H1 (cell line): Measurements from ENCODE around the gene ANAPC5. TPM values are rescaled to one million over a fixed set of nuclear protein-coding genes. Genes with fewer than 3 reads are reported as not detected.

Source experiments
- CTCF ChIA-PET: fragments of 300-600 bp; sonication (Branson Sonifier 250); formaldehyde crosslinking; loops from one replicate; lab custom pipeline; 2021; ENCODE audit not compliant: partially characterized antibody; lab: Charles Lee
- POLR2A ChIA-PET: fragments of 300-600 bp; sonication (Branson Sonifier 250); formaldehyde crosslinking; loops from one replicate; lab custom pipeline; 2021; ENCODE audit warnings: inconsistent platforms; ENCODE audit not compliant: partially characterized antibody; lab: Charles Lee
- DNase-seq, 2 experiments: peaks; one replicate each; pipeline versions ENCODE4 v3.0.0 to v3.0.0-alpha.2; 2010 to 2022; ENCODE audit warnings: low spot score in 2 of 2, low read depth in 1 of 2, mixed read lengths in 1 of 2
- FAIRE-seq: peaks from 2 replicates; lab custom pipeline; 2011; peaks lifted over from hg19 to GRCh38; lab: Jason Lieb, UNC
- H2AFZ ChIP-seq: 2 replicates; pipeline ENCODE4 v1.8.1; 2012; ENCODE audit warnings: low read length, inconsistent platforms
- H2AK5ac ChIP-seq: 2 replicates; pipeline ENCODE4 v1.6.1; 2013; ENCODE audit warnings: low read depth, low read length
- H2BK120ac ChIP-seq: replicated peaks from 2 replicates; pipeline ENCODE3; 2013; ENCODE audit warnings: low read depth, low read length, inconsistent platforms
- H2BK12ac ChIP-seq: 2 replicates; pipeline ENCODE4 v1.6.1; 2013; ENCODE audit warnings: low read depth, low read length
- H2BK15ac ChIP-seq: 2 replicates; pipeline ENCODE4 v1.6.1; 2013; ENCODE audit warnings: low read length
- H2BK20ac ChIP-seq: 2 replicates; pipeline ENCODE4 v1.6.1; 2013; ENCODE audit warnings: low read length
- H2BK5ac ChIP-seq: 2 replicates; pipeline ENCODE4 v1.6.1; 2013; ENCODE audit warnings: low read depth, low read length
- H3K14ac ChIP-seq: 2 replicates; pipeline ENCODE4 v1.6.1; 2013; ENCODE audit warnings: inconsistent platforms; ENCODE audit not compliant: insufficient read length
- H3K18ac ChIP-seq: 2 replicates; pipeline ENCODE4 v1.6.1; 2013; ENCODE audit warnings: low read length; ENCODE audit errors: extremely low read depth
- H3K23ac ChIP-seq: 2 replicates; pipeline ENCODE4 v1.6.1; 2013; ENCODE audit warnings: inconsistent platforms; ENCODE audit not compliant: insufficient read length
- H3K23me2 ChIP-seq: 2 replicates; pipeline ENCODE4 v1.6.1; 2013; ENCODE audit warnings: low read depth, low read length
- H3K27ac ChIP-seq: 2 replicates; pipeline ENCODE4 v1.6.1; 2011; ENCODE audit warnings: low read depth, low read length, inconsistent platforms
- H3K27me3 ChIP-seq, 4 experiments: replicated peaks in 1 of 4; 1 replicate in 1 of 4; 2 replicates in 3 of 4; pipeline versions ENCODE4 v1.6.1 to v1.8.1; 2011 to 2013; ENCODE audit warnings: low read length in 3 of 4, mild to moderate bottlenecking in 3 of 4, inconsistent platforms in 2 of 4, mixed read lengths in 2 of 4, moderate library complexity in 1 of 4; ENCODE audit not compliant: control insufficient read depth in 3 of 4, insufficient read depth in 3 of 4; ENCODE audit errors: extremely low read depth in 1 of 4
- H3K36me3 ChIP-seq, 4 experiments: 2 replicates each; pipeline versions ENCODE4 v1.6.1 to v1.8.1; 2011 to 2013; ENCODE audit warnings: mild to moderate bottlenecking in 4 of 4, low read length in 3 of 4, moderate library complexity in 2 of 4, control low read depth in 1 of 4, inconsistent platforms in 1 of 4; ENCODE audit not compliant: insufficient read depth in 4 of 4, control insufficient read depth in 2 of 4
- H3K4ac ChIP-seq: replicated peaks from 2 replicates; pipeline ENCODE3; 2013; ENCODE audit warnings: low read length, low read depth, mixed read lengths, inconsistent platforms; ENCODE audit not compliant: insufficient read length
- H3K4me1 ChIP-seq, 4 experiments: replicated peaks in 1 of 4; 1 replicate in 1 of 4; 2 replicates in 3 of 4; pipeline versions ENCODE4 v1.6.1 to v1.8.1; 2011 to 2013; ENCODE audit warnings: low read length in 3 of 4, inconsistent platforms in 2 of 4, mixed read lengths in 1 of 4; ENCODE audit not compliant: insufficient read depth in 4 of 4, control insufficient read depth in 3 of 4
- H3K4me2 ChIP-seq, 2 experiments: 2 replicates each; pipeline versions ENCODE4 v1.6.1 to v1.8.1; 2011 to 2013; ENCODE audit warnings: low read depth in 2 of 2, low read length in 2 of 2, control low read depth in 1 of 2, inconsistent platforms in 1 of 2, mild to moderate bottlenecking in 1 of 2; ENCODE audit not compliant: insufficient read depth in 1 of 2
- H3K4me3 ChIP-seq, 4 experiments: fragments of 200-600, 300-600 bp in 1 of 4; sonication (generic), shearing (Covaris generic), sonication (Bioruptor Twin) in 1 of 4; 2 replicates each; pipeline versions ENCODE4 v1.5.1 to v1.8.1; 2011 to 2016; ENCODE audit warnings: low read length in 4 of 4, low read depth in 3 of 4, control low read depth in 2 of 4, inconsistent platforms in 2 of 4, mild to moderate bottlenecking in 2 of 4, mixed read lengths in 1 of 4, moderate library complexity in 1 of 4; ENCODE audit not compliant: insufficient read depth in 2 of 4; ENCODE audit errors: extremely low read depth in 1 of 4
- H3K56ac ChIP-seq: replicated peaks from 2 replicates; pipeline ENCODE3; 2013; ENCODE audit warnings: low read depth, mild to moderate bottlenecking, mixed read lengths, low read length, inconsistent platforms; ENCODE audit not compliant: insufficient read length
- H3K79me1 ChIP-seq: 2 replicates; pipeline ENCODE4 v1.6.1; 2013; ENCODE audit warnings: low read depth, low read length, control low read depth
- H3K79me2 ChIP-seq, 2 experiments: 2 replicates each; pipeline versions ENCODE4 v1.6.1 to v1.8.1; 2012 to 2013; ENCODE audit warnings: low read length in 2 of 2, mild to moderate bottlenecking in 2 of 2, inconsistent platforms in 1 of 2; ENCODE audit not compliant: insufficient read depth in 2 of 2, control insufficient read depth in 1 of 2
- H3K9ac ChIP-seq, 4 experiments: replicated peaks in 1 of 4; 1 replicate in 1 of 4; 2 replicates in 3 of 4; pipeline versions ENCODE4 v1.6.1 to v1.8.1; 2011 to 2013; ENCODE audit warnings: low read depth in 3 of 4, low read length in 3 of 4, control low read depth in 2 of 4, mild to moderate bottlenecking in 2 of 4, moderate library complexity in 2 of 4, inconsistent platforms in 1 of 4; ENCODE audit errors: extremely low read depth in 1 of 4
- H3K9me3 ChIP-seq, 2 experiments: 2 replicates each; pipeline versions ENCODE4 v1.6.1 to v1.8.1; 2012 to 2013; ENCODE audit warnings: mild to moderate bottlenecking in 2 of 2, moderate library complexity in 2 of 2, control low read depth in 1 of 2, inconsistent platforms in 1 of 2, low read depth in 1 of 2, low read length in 1 of 2, mixed read lengths in 1 of 2; ENCODE audit not compliant: insufficient read depth in 2 of 2
- H4K20me1 ChIP-seq, 2 experiments: replicated peaks in 1 of 2; 2 replicates each; pipeline versions ENCODE3 to v1.8.1; 2011 to 2013; ENCODE audit warnings: inconsistent platforms in 2 of 2, low read length in 2 of 2, mild to moderate bottlenecking in 1 of 2; ENCODE audit not compliant: insufficient read depth in 2 of 2, control insufficient read depth in 1 of 2
- H4K5ac ChIP-seq: 2 replicates; pipeline ENCODE4 v1.6.1; 2013; ENCODE audit warnings: low read length, low read depth, mixed read lengths, inconsistent platforms; ENCODE audit not compliant: insufficient read length
- H4K8ac ChIP-seq: 2 replicates; pipeline ENCODE4 v1.8.0; 2013; ENCODE audit warnings: mild to moderate bottlenecking, moderate library complexity, low read length, inconsistent platforms; ENCODE audit not compliant: insufficient read depth; ENCODE audit errors: extremely low read depth
- H4K91ac ChIP-seq: replicated peaks from 2 replicates; pipeline ENCODE3; 2013; ENCODE audit warnings: low read length, mixed read lengths, inconsistent platforms; ENCODE audit not compliant: insufficient read length
- BACH1 ChIP-seq: IDR thresholded peaks from 2 replicates; pipeline ENCODE4 v1.6.1; 2012; ENCODE audit warnings: low read length, improper control_type of control experiment
- CBX5 ChIP-seq: fragments of 300-800, 300-1000 bp; sonication (generic); IDR thresholded peaks from 2 replicates; pipeline ENCODE4 v1.7.1; 2016; ENCODE audit warnings: antibody characterized with exemption, low read length, low read depth
- CBX8 ChIP-seq: fragments of 300-800, 300-1000 bp; sonication (generic); IDR thresholded peaks from 2 replicates; pipeline ENCODE4 v1.7.1; 2016; ENCODE audit warnings: low read depth, low read length, borderline replicate concordance
- JUN ChIP-seq: IDR thresholded peaks from 2 replicates; pipeline ENCODE4 v1.6.1; 2011; ENCODE audit warnings: low read depth, mild to moderate bottlenecking, improper control_type of control experiment, low read length
- RFX5 ChIP-seq: IDR thresholded peaks from 2 replicates; pipeline ENCODE4 v1.6.1; 2011; ENCODE audit warnings: low read depth, low read length, improper control_type of control experiment, borderline replicate concordance
- SIRT6 ChIP-seq: IDR thresholded peaks from one replicate; pipeline ENCODE4 v1.7.1; 2012; ENCODE audit warnings: low read length, inconsistent platforms
- SP4 ChIP-seq: IDR thresholded peaks from 2 replicates; pipeline ENCODE4 v1.6.1; 2012; ENCODE audit warnings: low read length, inconsistent platforms
- TBP ChIP-seq: IDR thresholded peaks from 2 replicates; pipeline ENCODE4 v1.6.1; 2011; ENCODE audit warnings: low read depth, low read length, improper control_type of control experiment
- YY1 ChIP-seq: IDR thresholded peaks from 2 replicates; pipeline ENCODE4 v1.6.1; 2011; ENCODE audit warnings: low read depth, mild to moderate bottlenecking, low read length
- ZNF274 ChIP-seq: IDR thresholded peaks from 2 replicates; pipeline ENCODE4 v1.7.0; 2012; ENCODE audit warnings: low read length, borderline replicate concordance; ENCODE audit errors: extremely low read depth
- WGBS, 2 experiments: shearing (Covaris generic) in 1 of 2; methylation state at CpG; one replicate each; pipeline versions ENCODE4 v1.1.6 to v1.1.7; 2013 to 2015; ENCODE audit warnings: low lambda C conversion rate in 2 of 2, mixed read lengths in 2 of 2, inconsistent platforms in 1 of 2, low coverage in 1 of 2, missing lambda C conversion rate in 1 of 2; ENCODE audit not compliant: insufficient replicate concordance in 2 of 2, insufficient coverage in 1 of 2, insufficient read length in 1 of 2; ENCODE audit errors: extremely low coverage in 1 of 2, missing lambda C conversion rate in 1 of 2; 5-methylcytosine and 5-hydroxymethylcytosine counted together
- polyA plus RNA-seq, 7 experiments: library from polyadenylated mRNA; depleted of rRNA in 3 of 7; stranded (reverse) in 5 of 7; unstranded in 2 of 7; fragments of >200 nt in 5 of 7; fragments of 200-250 nt in 2 of 7; gene quantifications; 1 replicate in 5 of 7; 2 replicates in 1 of 7; 4 replicates in 1 of 7; pipeline versions ENCODE4 v1.2.1 to v1.2.3, GENCODE V29; 2011 to 2013; ENCODE audit warnings: missing spikeins in 2 of 7, mixed read lengths in 2 of 7
- total RNA-seq: library from RNA; stranded (reverse); fragmentation: NEBNext Ultra II Directional; extraction: Animal tissue kit (Norgen Biotek cat#: 25700); gene quantifications from 2 replicates; pipeline ENCODE4 v1.2.1, GENCODE V29; 2021
- TF ChIP-seq, protein P1 (sequence below): IDR thresholded peaks from 2 replicates; pipeline ENCODE4 v1.6.1; 2011; ENCODE audit warnings: low read length, improper control_type of control experiment

Gene ANAPC5
- total and polyA plus RNA-seq, 2 of the 8 experiments (the other 6 are each of a cell fraction or from before 2014, with no cell fraction given): 103 to 127 TPM

DNA sequence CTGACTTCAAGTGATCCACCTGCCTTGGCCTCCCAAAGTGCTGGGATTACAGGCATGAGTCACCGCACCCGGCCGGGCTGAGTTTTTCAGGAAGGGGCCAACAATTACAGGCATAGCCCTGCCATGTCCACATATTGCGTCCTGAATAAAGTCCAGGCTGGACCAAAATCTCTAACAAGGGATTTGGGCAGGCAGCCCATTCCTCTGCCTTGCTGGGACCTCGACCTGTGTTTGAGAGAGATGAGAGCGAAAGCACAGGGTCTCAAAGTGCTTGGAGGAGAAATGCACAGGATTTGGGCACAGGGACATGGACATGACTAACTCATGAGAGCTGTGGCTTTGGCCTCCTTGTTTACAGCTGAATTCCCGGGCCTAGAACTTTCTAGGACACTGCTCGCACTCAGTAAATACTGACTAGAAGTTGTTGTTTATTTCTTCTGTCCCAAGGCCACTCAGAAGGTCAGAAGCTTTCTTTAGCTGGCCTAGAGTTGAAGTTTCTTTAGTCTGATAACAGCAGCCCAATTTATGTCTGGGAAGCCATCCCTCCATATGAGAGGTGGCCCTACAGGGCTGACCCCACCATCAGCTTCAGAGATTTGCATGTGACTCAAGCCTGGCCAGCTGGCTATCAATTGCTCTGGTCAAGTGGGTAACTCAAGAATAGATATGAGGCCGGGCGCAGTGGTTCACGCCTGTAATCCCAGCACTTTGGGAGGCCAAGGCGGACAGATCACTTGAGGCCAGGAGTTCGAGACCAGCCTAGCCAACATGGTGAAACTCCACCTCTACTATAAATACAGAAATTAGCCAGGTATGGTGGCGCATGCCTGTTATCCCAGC is 67.4 kb downstream of the ANAPC5 start:
- Histone ChIP-seq H4K91ac (no peak overlapping the region), H3K79me2 (no peaks in the 10 kb centered on the region; a peak in 1 of 4 replicates), H3K9ac (no peak overlapping the region), H2BK12ac (no peak overlapping the region), H3K79me1 (peaks cover 6% of the 10 kb centered on the region; the same call in 1 of the 2 replicates), H3K36me3 (no peaks in the 10 kb centered on the region), H3K4me3 (no peak overlapping the region), H3K27ac (no peak overlapping the region), H3K4me1 (peaks cover 2 to 13% (median 5%) of the 10 kb centered on the region in 4 experiments; a peak in 6 of 7 replicates), H3K4ac (no peak overlapping the region), H4K20me1 (peaks cover 0 to 2% of the 10 kb centered on the region in 2 experiments), H3K56ac (no peak overlapping the region), H2AK5ac (no peak overlapping the region), H4K8ac (no peak overlapping the region; the same call in 1 of the 2 replicates), H2BK5ac (no peak overlapping the region), H3K4me2 (no peak overlapping the region), H3K18ac (no peak overlapping the region), H3K23ac (no peak overlapping the region), H4K5ac (no peak overlapping the region), H3K14ac (no peak overlapping the region), H3K27me3 (no peaks in the 10 kb centered on the region), H2AFZ (no peak overlapping the region), H3K23me2 (no peaks in the 10 kb centered on the region), H2BK120ac (no peak overlapping the region), H2BK20ac (no peak overlapping the region), H2BK15ac (no peak overlapping the region), H3K9me3 (no peaks in the 10 kb centered on the region)
- WGBS, 2 experiments: 91% methylated on average over 14 of the region's 14 CpGs; no CpG with 5 or more reads in 1 of the 2 experiments
- no peak for DNase-seq
- no peak for FAIRE-seq
- ChIA-PET CTCF (interaction anchor here (0.7 kb wide), 1 partner anchor 50 kb away, joined by 3 read pairs; no protein-coding TSS in a partner anchor), POLR2A (interaction anchor here (0.6 to 3.2 kb wide), 3 partner anchors 11 to 68 kb away, joined by 3 to 14 read pairs (median 3); partner anchors contain the start of gene CAMKK2)
- TF ChIP-seq JUN: no peak
- TF ChIP-seq SIRT6: no peak
- TF ChIP-seq RFX5: no peak
- no peak for TF ChIP-seq TBP
- TF ChIP-seq ZNF274: no peak
- no peak for TF ChIP-seq CBX8
- TF ChIP-seq CBX5: no peak
- TF ChIP-seq, protein P1, sequence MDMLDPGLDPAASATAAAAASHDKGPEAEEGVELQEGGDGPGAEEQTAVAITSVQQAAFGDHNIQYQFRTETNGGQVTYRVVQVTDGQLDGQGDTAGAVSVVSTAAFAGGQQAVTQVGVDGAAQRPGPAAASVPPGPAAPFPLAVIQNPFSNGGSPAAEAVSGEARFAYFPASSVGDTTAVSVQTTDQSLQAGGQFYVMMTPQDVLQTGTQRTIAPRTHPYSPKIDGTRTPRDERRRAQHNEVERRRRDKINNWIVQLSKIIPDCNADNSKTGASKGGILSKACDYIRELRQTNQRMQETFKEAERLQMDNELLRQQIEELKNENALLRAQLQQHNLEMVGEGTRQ: no peak
- TF ChIP-seq SP4: no peak
- no peak for TF ChIP-seq YY1
- no peak for TF ChIP-seq BACH1
